ENCODE results near the gene PRR33. TPM values are rescaled to one million over a fixed set of nuclear protein-coding genes. Genes with fewer than 3 reads are reported as not detected.

PRR33 gene
- total RNA-seq, 1 donor from 2014 or later: not detected

DNA sequence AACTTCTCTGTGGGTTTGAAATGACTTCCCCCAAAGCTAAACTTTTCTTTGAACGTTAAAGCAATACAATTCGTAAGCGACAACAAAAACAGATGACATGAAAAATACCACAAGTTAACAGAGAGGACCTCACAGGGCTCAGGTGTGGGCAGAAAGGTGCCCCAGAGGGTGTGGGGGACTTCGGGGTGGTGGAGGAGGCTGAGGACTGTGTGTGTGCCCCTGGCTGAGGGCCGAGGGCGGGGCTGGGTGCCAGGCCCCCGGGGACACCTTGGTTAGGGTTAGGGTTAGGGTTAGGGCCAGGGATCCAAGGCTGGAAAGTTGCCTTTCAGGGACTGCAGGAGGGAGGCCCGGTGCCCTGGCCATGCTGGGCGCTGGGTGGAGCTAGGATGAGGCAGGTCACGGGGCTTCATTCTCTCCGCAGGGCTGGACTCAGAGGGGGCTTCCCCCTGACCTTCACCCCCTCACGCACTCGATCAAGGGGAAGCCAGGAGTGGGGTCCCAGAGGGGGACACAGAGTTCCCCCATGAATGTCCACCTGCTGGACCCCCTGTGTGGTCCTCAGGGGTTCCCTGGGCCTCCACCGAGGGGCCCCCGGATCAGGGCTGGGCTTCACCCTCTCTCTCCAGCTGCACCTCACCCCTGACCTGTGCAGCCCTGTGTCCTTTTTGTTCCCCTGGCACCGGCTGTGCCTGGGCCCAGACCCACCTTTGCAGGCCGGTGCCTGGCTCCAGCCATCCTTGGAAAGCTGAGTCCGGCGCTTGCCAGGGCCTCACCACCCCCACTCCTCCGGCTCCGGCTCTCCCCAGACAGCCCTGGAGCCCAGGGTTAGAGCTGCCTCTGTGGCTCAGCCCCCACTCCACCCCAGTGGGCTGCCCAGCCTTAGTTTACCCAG lies 45.9 kb downstream of the PRR33 start:
- no peak overlapping the region for H3K4me3 ChIP-seq (ENCODE audit: insufficient read depth, low read depth, low read length)
- no peaks in the 10 kb centered on the region for H4K20me1 ChIP-seq (ENCODE audit: insufficient read depth, low read length)
- H3K36me3 ChIP-seq (ENCODE audit: insufficient read depth, low read length): no peaks in the 10 kb centered on the region
- H3K4me2 ChIP-seq (ENCODE audit: low read length): no peak overlapping the region
- DNase-seq (ENCODE audit: low read depth) (no peak), FAIRE-seq (no peak)
- H3K9ac ChIP-seq (ENCODE audit: low read length): no peak overlapping the region
- Mint-ChIP-seq H3K9me3 (ENCODE audit: unreplicated experiment) (no peaks in the 10 kb centered on the region), H3K27ac (ENCODE audit: unreplicated experiment) (no peak overlapping the region), H3K27me3 (ENCODE audit: low read depth, unreplicated experiment) (peaks cover 27% of the 10 kb centered on the region), H3K36me3 (ENCODE audit: low read depth, unreplicated experiment) (no peaks in the 10 kb centered on the region), H3K4me1 (ENCODE audit: low read depth, unreplicated experiment) (no peaks in the 10 kb centered on the region), H3K4me3 (ENCODE audit: unreplicated experiment) (no peak overlapping the region)
- no peak for TF ChIP-seq EZH2 (IDR thresholded peaks at IDR 0.05; ENCODE audit: insufficient read depth, low read length)
- H3K9me3 ChIP-seq (ENCODE audit: insufficient read depth, low read depth, low read length): no peaks in the 10 kb centered on the region
- no peak overlapping the region for H2AFZ ChIP-seq (ENCODE audit: low read depth, low read length)
- H3K4me1 ChIP-seq (ENCODE audit: insufficient read depth, low read length): peaks cover 3% of the 10 kb centered on the region
- no peaks in the 10 kb centered on the region for H3K79me2 ChIP-seq (ENCODE audit: insufficient read depth, low read length)
- peaks cover 6% of the 10 kb centered on the region for H3K27me3 ChIP-seq (ENCODE audit: insufficient read depth, low read length)
- no peak overlapping the region for H3K27ac ChIP-seq (ENCODE audit: low read depth, low read length)

DNA sequence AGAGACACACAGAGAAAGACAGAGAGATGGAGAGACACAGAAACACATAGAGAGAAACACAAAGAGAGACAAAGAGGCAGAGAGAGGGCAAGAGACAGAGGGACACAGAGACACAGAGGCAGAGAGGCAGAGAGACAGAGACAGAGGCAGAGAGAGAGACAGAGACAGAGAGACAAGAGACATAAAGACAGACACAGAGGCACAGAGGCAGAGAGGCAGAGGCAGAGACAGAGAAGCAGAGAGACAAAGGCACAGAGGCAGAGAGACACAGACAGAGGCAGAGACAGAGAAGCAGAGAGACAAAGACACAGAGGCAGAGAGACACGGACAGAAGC lies 46.6 kb downstream of the PRR33 start:
- Histone ChIP-seq H3K4me3 (ENCODE audit: insufficient read depth, low read depth, low read length) (no peak overlapping the region), H2AFZ (ENCODE audit: low read depth, low read length) (no peak overlapping the region), H3K36me3 (ENCODE audit: insufficient read depth, low read length) (no peaks in the 10 kb centered on the region), H3K9me3 (ENCODE audit: insufficient read depth, low read depth, low read length) (no peaks in the 10 kb centered on the region), H3K27ac (ENCODE audit: low read depth, low read length) (no peak overlapping the region), H3K27me3 (ENCODE audit: insufficient read depth, low read length) (peaks cover 6% of the 10 kb centered on the region), H3K9ac (ENCODE audit: low read length) (no peak overlapping the region), H3K79me2 (ENCODE audit: insufficient read depth, low read length) (no peaks in the 10 kb centered on the region), H3K4me2 (ENCODE audit: low read length) (no peak overlapping the region), H3K4me1 (ENCODE audit: insufficient read depth, low read length) (peaks cover 3% of the 10 kb centered on the region), H4K20me1 (ENCODE audit: insufficient read depth, low read length) (no peaks in the 10 kb centered on the region)
- no peaks in the 10 kb centered on the region for H3K9me3 Mint-ChIP-seq (ENCODE audit: unreplicated experiment)
- H3K27me3 Mint-ChIP-seq (ENCODE audit: low read depth, unreplicated experiment): peaks cover 27% of the 10 kb centered on the region
- DNase-seq (ENCODE audit: low read depth): no peak
- no peaks in the 10 kb centered on the region for H3K4me1 Mint-ChIP-seq (ENCODE audit: low read depth, unreplicated experiment)
- no peaks in the 10 kb centered on the region for H3K36me3 Mint-ChIP-seq (ENCODE audit: low read depth, unreplicated experiment)
- H3K4me3 Mint-ChIP-seq (ENCODE audit: unreplicated experiment): no peak overlapping the region
- no peak for FAIRE-seq
- TF ChIP-seq, protein P1, sequence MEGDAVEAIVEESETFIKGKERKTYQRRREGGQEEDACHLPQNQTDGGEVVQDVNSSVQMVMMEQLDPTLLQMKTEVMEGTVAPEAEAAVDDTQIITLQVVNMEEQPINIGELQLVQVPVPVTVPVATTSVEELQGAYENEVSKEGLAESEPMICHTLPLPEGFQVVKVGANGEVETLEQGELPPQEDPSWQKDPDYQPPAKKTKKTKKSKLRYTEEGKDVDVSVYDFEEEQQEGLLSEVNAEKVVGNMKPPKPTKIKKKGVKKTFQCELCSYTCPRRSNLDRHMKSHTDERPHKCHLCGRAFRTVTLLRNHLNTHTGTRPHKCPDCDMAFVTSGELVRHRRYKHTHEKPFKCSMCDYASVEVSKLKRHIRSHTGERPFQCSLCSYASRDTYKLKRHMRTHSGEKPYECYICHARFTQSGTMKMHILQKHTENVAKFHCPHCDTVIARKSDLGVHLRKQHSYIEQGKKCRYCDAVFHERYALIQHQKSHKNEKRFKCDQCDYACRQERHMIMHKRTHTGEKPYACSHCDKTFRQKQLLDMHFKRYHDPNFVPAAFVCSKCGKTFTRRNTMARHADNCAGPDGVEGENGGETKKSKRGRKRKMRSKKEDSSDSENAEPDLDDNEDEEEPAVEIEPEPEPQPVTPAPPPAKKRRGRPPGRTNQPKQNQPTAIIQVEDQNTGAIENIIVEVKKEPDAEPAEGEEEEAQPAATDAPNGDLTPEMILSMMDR (IDR thresholded peaks at IDR 0.05; ENCODE audit: insufficient read depth, low read depth, low read length): no peak
- TF ChIP-seq EZH2 (IDR thresholded peaks at IDR 0.05; ENCODE audit: insufficient read depth, low read length): no peak
- no peak overlapping the region for H3K27ac Mint-ChIP-seq (ENCODE audit: unreplicated experiment)

DNA sequence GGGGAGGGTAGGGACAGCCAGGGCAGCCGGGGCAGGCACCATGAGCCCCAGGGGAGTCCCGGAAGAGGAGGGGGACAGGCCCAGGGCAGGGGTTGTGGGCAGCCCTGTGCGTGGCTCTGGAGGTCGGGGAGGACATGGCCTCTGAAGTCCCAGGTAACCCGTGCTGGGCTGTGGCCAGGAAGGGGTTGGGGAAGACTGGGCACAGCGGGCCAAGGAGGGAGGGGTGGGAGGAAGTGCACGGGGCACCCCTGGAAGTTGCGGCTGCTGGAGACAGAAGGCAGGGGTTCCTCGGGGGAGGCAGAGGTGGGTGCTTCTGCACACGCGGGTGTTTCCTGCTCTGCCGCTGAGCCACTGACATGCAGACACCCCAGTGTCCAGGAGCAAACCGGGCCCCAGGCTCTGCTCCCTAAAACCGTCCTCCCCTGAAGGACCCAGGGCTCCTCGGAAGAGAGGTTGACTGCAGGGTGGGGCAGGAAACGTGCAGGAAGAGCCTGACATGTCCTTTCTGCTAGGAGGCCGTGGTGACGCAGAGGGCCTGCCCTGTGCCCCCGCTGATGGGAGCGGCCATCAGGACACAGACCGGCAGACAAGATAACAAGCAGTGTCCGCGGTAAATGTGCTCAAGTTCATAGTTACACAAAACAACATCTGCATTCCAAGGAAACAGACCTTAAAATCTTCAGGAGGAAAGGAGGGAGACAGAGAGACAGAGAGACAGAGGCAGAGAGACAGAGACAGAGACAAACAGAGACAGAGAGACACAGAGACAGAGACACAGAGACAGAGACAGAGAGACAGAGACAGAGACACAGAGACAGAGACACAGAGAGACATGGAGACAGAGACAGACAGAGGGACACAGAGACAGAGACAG lies 47.2 kb downstream of the PRR33 start:
- H3K4me3 Mint-ChIP-seq (ENCODE audit: unreplicated experiment): no peak overlapping the region
- H3K9ac ChIP-seq (ENCODE audit: low read length): no peak overlapping the region
- H3K27ac Mint-ChIP-seq (ENCODE audit: unreplicated experiment): no peak overlapping the region
- H4K20me1 ChIP-seq (ENCODE audit: insufficient read depth, low read length): no peaks in the 10 kb centered on the region
- peaks cover 25% of the 10 kb centered on the region for H3K27me3 Mint-ChIP-seq (ENCODE audit: low read depth, unreplicated experiment)
- FAIRE-seq: no peak
- H3K4me2 ChIP-seq (ENCODE audit: low read length): no peak overlapping the region
- no peak overlapping the region for H3K27ac ChIP-seq (ENCODE audit: low read depth, low read length)
- no peak overlapping the region for H3K4me3 ChIP-seq (ENCODE audit: insufficient read depth, low read depth, low read length)
- H3K79me2 ChIP-seq (ENCODE audit: insufficient read depth, low read length): no peaks in the 10 kb centered on the region
- H3K4me1 Mint-ChIP-seq (ENCODE audit: low read depth, unreplicated experiment): no peaks in the 10 kb centered on the region
- H3K9me3 Mint-ChIP-seq (ENCODE audit: unreplicated experiment): no peaks in the 10 kb centered on the region
- no peaks in the 10 kb centered on the region for H3K36me3 Mint-ChIP-seq (ENCODE audit: low read depth, unreplicated experiment)
- peaks cover 3% of the 10 kb centered on the region for H3K4me1 ChIP-seq (ENCODE audit: insufficient read depth, low read length)
- H2AFZ ChIP-seq (ENCODE audit: low read depth, low read length): no peak overlapping the region
- DNase-seq (ENCODE audit: low read depth): no peak
- H3K36me3 ChIP-seq (ENCODE audit: insufficient read depth, low read length): no peaks in the 10 kb centered on the region
- H3K9me3 ChIP-seq (ENCODE audit: insufficient read depth, low read depth, low read length): no peaks in the 10 kb centered on the region
- H3K27me3 ChIP-seq (ENCODE audit: insufficient read depth, low read length): peaks cover 6% of the 10 kb centered on the region
- TF ChIP-seq, protein P1 (IDR thresholded peaks at IDR 0.05; ENCODE audit: insufficient read depth, low read depth, low read length): no peak
- no peak for TF ChIP-seq EZH2 (IDR thresholded peaks at IDR 0.05; ENCODE audit: insufficient read depth, low read length)

Data from astrocyte (in vitro differentiated cells and primary cell).